ENCODE data around the gene MGAT1. TPM values are rescaled to one million over a fixed set of nuclear protein-coding genes. Genes with fewer than 3 reads are reported as not detected.

Gene MGAT1
- total RNA-seq, 1 donor, result 113 TPM

GRCh38 chr5:180797256-180798192 is 5.1 kb downstream of the MGAT1 start:
- Histone ChIP-seq H3K4me2 (ENCODE audit: insufficient read depth, low read length) (peak overlapping the region; percentile 5), H3K79me2 (ENCODE audit: insufficient read depth, low read length) (peaks cover 95% of the 10 kb centered on the region), H3K4me1 (ENCODE audit: insufficient read depth, low read length) (peaks cover 46% of the 10 kb centered on the region), H3K4me3 (ENCODE audit: insufficient read depth, low read length) (no peak overlapping the region), H3K27ac (ENCODE audit: low read depth, low read length) (peak overlapping the region; percentile 87), H4K20me1 (ENCODE audit: insufficient read depth, low read length) (peaks cover 85% of the 10 kb centered on the region), H3K27me3 (ENCODE audit: insufficient read depth, low read length) (no peaks in the 10 kb centered on the region), H3K36me3 (ENCODE audit: insufficient read depth, low read length) (peaks cover 10% of the 10 kb centered on the region), H3K9me3 (ENCODE audit: low read depth, low read length) (no peaks in the 10 kb centered on the region), H2AFZ (ENCODE audit: low read length) (no peak overlapping the region)
- no peak for DNase-seq (ENCODE audit: insufficient read length, low spot score, missing footprints)
- TF ChIP-seq CTCF (IDR thresholded peaks at IDR 0.05; ENCODE audit: extremely low read depth, low read depth, low read length), result no peak

- peaks cover 20% of the 10 kb centered on the region for H3K36me3 ChIP-seq (ENCODE audit: insufficient read depth, low read length)
These were observed 6.8 kb downstream of the MGAT1 start for GRCh38 chr5:180795771-180796313.

GRCh38 chr5:180792965-180793287 is 9.7 kb downstream of the MGAT1 start:
- no peak overlapping the region for H3K4me2 ChIP-seq (ENCODE audit: insufficient read depth, low read length)

More at GRCh38 chr5:180795771-180796313, 6.8 kb downstream of the MGAT1 start:
- Histone ChIP-seq H3K4me3 (ENCODE audit: insufficient read depth, low read length) (no peak overlapping the region), H3K27ac (ENCODE audit: low read depth, low read length) (peak overlapping the region; percentile 34), H4K20me1 (ENCODE audit: insufficient read depth, low read length) (peaks cover 87% of the 10 kb centered on the region), H2AFZ (ENCODE audit: low read length) (no peak overlapping the region), H3K9me3 (ENCODE audit: low read depth, low read length) (no peaks in the 10 kb centered on the region), H3K27me3 (ENCODE audit: insufficient read depth, low read length) (no peaks in the 10 kb centered on the region), H3K4me2 (ENCODE audit: insufficient read depth, low read length) (no peak overlapping the region), H3K79me2 (ENCODE audit: insufficient read depth, low read length) (peaks cover 99% of the 10 kb centered on the region), H3K4me1 (ENCODE audit: insufficient read depth, low read length) (peaks cover 36% of the 10 kb centered on the region)
- DNase-seq (ENCODE audit: insufficient read length, low spot score, missing footprints), result no peak
- no peak for TF ChIP-seq CTCF (IDR thresholded peaks at IDR 0.05; ENCODE audit: extremely low read depth, low read depth, low read length)

More at GRCh38 chr5:180792965-180793287, 9.7 kb downstream of the MGAT1 start:
- peaks cover 66% of the 10 kb centered on the region for H4K20me1 ChIP-seq (ENCODE audit: insufficient read depth, low read length)
- no peak overlapping the region for H3K27ac ChIP-seq (ENCODE audit: low read depth, low read length)
- peaks cover 7% of the 10 kb centered on the region for H3K4me1 ChIP-seq (ENCODE audit: insufficient read depth, low read length)
- DNase-seq (ENCODE audit: insufficient read length, low spot score, missing footprints), result no peak
- H3K9me3 ChIP-seq (ENCODE audit: low read depth, low read length), result no peaks in the 10 kb centered on the region
- TF ChIP-seq CTCF (IDR thresholded peaks at IDR 0.05; ENCODE audit: extremely low read depth, low read depth, low read length), result no peak
- H2AFZ ChIP-seq (ENCODE audit: low read length), result no peak overlapping the region
- no peak overlapping the region for H3K4me3 ChIP-seq (ENCODE audit: insufficient read depth, low read length)
- peaks cover 99% of the 10 kb centered on the region for H3K79me2 ChIP-seq (ENCODE audit: insufficient read depth, low read length)
- H3K36me3 ChIP-seq (ENCODE audit: insufficient read depth, low read length), result peaks cover 31% of the 10 kb centered on the region
- no peaks in the 10 kb centered on the region for H3K27me3 ChIP-seq (ENCODE audit: insufficient read depth, low read length)
